Measurements from ENCODE around the gene NACC2. TPM values are rescaled to one million over a fixed set of nuclear protein-coding genes. Genes with fewer than 3 reads are reported as not detected.

The NACC2 gene
- total RNA-seq, 4 donors from 2014 or later = 45.6 to 55.7 (median 49.8) TPM

DNA sequence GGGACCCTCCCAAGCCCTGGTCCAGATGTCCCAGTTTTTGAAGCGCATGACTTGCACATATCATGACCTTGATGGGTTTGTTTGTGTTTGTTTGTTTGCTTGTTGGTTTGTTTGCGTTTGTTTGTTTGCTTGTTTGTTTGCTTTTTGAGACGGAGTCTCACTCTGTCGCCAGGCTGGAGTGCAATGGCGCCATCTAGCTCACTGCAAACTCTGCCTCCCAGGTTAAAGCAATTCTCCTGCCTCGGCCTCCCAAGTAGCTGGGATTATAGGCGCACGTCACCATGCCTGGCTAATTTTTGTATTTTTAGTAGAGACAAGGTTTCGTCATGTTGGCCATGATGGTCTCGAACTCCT is 120.9 kb downstream of the NACC2 start:
- 64 to 68% methylated on average over 10 of the region's 10 CpGs for WGBS, 2 donors
- TF ChIP-seq EP300 (IDR thresholded peaks at IDR 0.05) (no peak), POLR2A (IDR thresholded peaks at IDR 0.05) (no peak)
- TF ChIP-seq, protein P1, sequence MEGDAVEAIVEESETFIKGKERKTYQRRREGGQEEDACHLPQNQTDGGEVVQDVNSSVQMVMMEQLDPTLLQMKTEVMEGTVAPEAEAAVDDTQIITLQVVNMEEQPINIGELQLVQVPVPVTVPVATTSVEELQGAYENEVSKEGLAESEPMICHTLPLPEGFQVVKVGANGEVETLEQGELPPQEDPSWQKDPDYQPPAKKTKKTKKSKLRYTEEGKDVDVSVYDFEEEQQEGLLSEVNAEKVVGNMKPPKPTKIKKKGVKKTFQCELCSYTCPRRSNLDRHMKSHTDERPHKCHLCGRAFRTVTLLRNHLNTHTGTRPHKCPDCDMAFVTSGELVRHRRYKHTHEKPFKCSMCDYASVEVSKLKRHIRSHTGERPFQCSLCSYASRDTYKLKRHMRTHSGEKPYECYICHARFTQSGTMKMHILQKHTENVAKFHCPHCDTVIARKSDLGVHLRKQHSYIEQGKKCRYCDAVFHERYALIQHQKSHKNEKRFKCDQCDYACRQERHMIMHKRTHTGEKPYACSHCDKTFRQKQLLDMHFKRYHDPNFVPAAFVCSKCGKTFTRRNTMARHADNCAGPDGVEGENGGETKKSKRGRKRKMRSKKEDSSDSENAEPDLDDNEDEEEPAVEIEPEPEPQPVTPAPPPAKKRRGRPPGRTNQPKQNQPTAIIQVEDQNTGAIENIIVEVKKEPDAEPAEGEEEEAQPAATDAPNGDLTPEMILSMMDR (IDR thresholded peaks at IDR 0.05) = no peak
- no peak for DNase-seq (ENCODE audit: low spot score in 2 of 2)
- Histone ChIP-seq H3K4me1 (peaks cover 0 to 21% (median 8%) of the 10 kb centered on the region in 4 donors), H3K36me3 (no peaks in the 10 kb centered on the region), H3K27ac (no peak overlapping the region), H3K27me3 (peaks cover 0 to 17% of the 10 kb centered on the region in 2 donors), H3K9me3 (no peaks in the 10 kb centered on the region), H3K4me3 (no peak overlapping the region)

DNA sequence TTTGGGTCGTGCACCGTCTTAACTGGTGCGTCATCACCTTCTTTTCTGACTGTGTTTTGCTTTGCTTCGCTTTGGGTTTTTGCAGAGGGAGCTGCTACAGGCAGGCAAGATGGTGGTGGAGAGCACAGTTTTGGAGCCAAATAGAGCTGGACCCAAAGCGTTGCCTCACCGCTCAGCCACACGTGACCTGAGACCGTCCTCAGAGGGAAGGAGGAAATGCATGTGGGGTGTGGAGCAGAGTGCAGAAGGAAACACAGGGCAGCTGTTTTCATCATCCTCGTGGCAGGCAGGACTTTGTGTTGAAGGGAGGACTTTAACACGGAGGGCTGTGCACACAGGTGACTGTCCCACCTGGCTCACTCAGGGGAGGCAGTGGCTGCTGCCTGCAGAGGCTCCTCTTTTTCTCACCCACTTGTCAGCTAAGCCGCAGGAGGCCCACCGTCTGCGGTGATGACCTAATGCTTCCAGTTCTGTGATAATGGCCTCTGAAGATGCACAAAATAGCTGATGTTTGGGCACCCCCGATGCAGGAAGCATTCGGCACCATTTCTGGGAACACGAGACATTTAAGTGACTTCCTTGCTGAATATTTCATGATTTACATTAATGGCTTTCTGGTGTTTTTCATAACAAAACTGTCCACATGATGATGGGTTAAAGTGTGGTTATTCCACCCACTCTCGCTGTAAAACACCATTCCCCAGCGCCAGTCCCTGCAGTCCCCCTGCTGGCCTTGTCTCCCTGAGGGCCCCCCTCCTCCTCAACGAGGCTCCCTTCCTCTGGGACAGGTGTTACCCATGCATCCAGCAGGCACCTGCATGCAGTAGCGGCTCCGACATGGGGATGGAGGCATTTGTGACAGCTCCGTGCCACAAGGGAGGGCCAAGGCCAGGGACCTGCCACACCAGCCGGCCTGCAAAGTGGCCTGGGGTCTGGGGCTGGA is 121.5 kb downstream of the NACC2 start:
- no peak overlapping the region for H3K4me3 ChIP-seq
- H3K27ac ChIP-seq = no peak overlapping the region
- TF ChIP-seq POLR2A (IDR thresholded peaks at IDR 0.05) = no peak
- no peak for TF ChIP-seq EP300 (IDR thresholded peaks at IDR 0.05)
- TF ChIP-seq, protein P1 (IDR thresholded peaks at IDR 0.05) = no peak
- 55 to 56% methylated on average over 23 of the region's 23 CpGs for WGBS, 2 donors
- H3K27me3 ChIP-seq = peaks cover 0 to 17% of the 10 kb centered on the region in 2 donors
- H3K9me3 ChIP-seq = no peaks in the 10 kb centered on the region
- DNase-seq (ENCODE audit: low spot score in 2 of 2) = no peak
- H3K4me1 ChIP-seq = peaks cover 0 to 21% (median 4%) of the 10 kb centered on the region in 4 donors
- no peaks in the 10 kb centered on the region for H3K36me3 ChIP-seq

DNA sequence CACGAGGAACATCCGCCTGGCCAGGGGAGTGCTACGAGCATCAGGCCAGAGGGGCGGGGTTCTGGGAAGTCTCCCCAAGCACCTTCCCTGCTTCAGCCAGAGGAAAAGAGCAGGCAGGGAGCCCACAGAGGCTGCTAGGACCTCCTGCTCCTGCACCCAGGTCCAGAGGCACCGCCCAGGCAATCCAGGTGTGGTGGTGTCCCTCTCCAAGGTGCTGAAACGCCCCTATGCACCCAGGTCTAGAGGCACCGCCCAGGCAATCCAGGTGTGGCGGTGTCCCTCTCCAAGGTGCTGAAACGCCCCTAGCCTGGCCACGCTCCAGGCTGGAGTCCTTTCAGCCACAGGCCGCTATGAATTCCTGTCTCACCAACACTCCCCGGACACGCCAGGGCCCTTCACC is 123.2 kb downstream of the NACC2 start:
- WGBS, 2 donors = 39 to 50% methylated on average over 11 to 13 of the region's 13 CpGs
- H3K9me3 ChIP-seq = no peaks in the 10 kb centered on the region
- TF ChIP-seq, protein P1 (IDR thresholded peaks at IDR 0.05) = no peak
- TF ChIP-seq EP300 (IDR thresholded peaks at IDR 0.05) (no peak), POLR2A (IDR thresholded peaks at IDR 0.05) (no peak)
- H3K36me3 ChIP-seq = no peaks in the 10 kb centered on the region
- H3K4me1 ChIP-seq = peaks cover 0 to 27% (median 7%) of the 10 kb centered on the region in 4 donors
- no peak overlapping the region for H3K27ac ChIP-seq
- no peak for DNase-seq (ENCODE audit: low spot score in 2 of 2)
- H3K27me3 ChIP-seq = peaks cover 0 to 11% of the 10 kb centered on the region in 2 donors
- H3K4me3 ChIP-seq = no peak overlapping the region

DNA sequence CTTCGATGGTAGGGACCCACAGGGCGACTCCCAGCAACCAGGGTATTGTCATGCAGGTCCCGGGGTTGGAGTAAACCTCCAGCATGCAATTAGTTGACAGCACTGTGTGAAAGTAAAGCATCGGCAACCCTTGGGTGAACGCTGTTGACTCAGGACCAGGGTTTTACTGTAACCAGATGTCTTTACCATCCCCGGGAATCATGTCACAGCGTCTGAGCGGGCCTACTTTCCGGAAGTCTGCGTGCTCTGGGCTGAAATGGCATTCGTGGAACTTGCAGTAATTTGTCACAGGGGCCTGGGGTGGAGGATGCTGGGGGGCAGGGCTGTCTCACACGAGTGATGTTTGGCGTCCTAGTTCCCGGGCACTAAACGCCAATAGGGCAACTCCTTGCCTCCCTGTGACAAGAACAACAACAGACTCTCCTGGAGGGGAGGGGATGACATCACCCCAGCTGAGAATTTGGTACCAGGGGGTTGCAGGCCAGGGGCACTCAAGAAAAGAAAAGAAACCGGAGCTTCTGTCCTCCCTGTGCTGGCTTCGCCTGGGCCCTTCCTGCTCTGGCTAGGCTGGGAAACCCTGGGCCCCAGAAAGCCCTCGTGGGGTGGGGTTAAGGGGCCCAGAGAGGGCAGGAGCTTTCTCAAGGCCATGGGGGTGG is 123.8 kb downstream of the NACC2 start:
- WGBS, 2 donors = 65 to 74% methylated on average over 18 of the region's 18 CpGs
- H3K27me3 ChIP-seq = peaks cover 0 to 5% of the 10 kb centered on the region in 2 donors
- DNase-seq (ENCODE audit: low spot score in 2 of 2) = no peak
- H3K27ac ChIP-seq = no peak overlapping the region
- H3K36me3 ChIP-seq = no peaks in the 10 kb centered on the region
- TF ChIP-seq, protein P1 (IDR thresholded peaks at IDR 0.05) = no peak
- no peak for TF ChIP-seq POLR2A (IDR thresholded peaks at IDR 0.05)
- TF ChIP-seq EP300 (IDR thresholded peaks at IDR 0.05) = no peak
- H3K4me1 ChIP-seq = peaks cover 0 to 26% (median 7%) of the 10 kb centered on the region in 4 donors
- no peaks in the 10 kb centered on the region for H3K9me3 ChIP-seq
- no peak overlapping the region for H3K4me3 ChIP-seq
